Heart left ventricle (tissue), 16 donors: Measurements from ENCODE around the gene KANK3. TPM values are rescaled to one million over a fixed set of nuclear protein-coding genes. Genes with fewer than 3 reads are reported as not detected.
A peak's percentile ranks its signal among the peaks of the same experiment; 100 is the strongest.
"Not testable (repeated sequence)": the region's sequence is repeated elsewhere in the genome, so short reads cannot be mapped to it uniquely, and the experiment has no call there.

ENCODE experiments used
- ATAC-seq, 4 donors: fragments of 200-7000 bp; cut with Tn5 transposase; one replicate each; pipeline ENCODE4 v1.9.1; 2020 to 2022; ENCODE audit warnings: moderate library complexity in 4 of 4, mild to moderate bottlenecking in 3 of 4, moderate number of reproducible peaks in 1 of 4
- DNase-seq, 5 donors: peaks; one replicate each; pipeline ENCODE4 v3.0.0-alpha.2; 2020
- H3K27ac ChIP-seq, 12 donors: fragments of 200-600 bp; sonication (generic) in 4 of 12; one replicate each; pipeline versions ENCODE4 v1.5.0 to v1.8.0; 2016 to 2022; ENCODE audit warnings: mild to moderate bottlenecking in 2 of 12
- H3K27me3 ChIP-seq, 9 donors: fragments of 200-600 bp; sonication (generic) in 2 of 9; one replicate each; pipeline versions ENCODE4 v1.5.1 to v1.8.0; 2016 to 2022; ENCODE audit warnings: mild to moderate bottlenecking in 3 of 9
- H3K36me3 ChIP-seq, 9 donors: fragments of 200-600 bp; sonication (generic) in 2 of 9; one replicate each; pipeline versions ENCODE4 v1.5.0 to v1.8.0; 2018 to 2022; ENCODE audit warnings: mild to moderate bottlenecking in 2 of 9
- H3K4me1 ChIP-seq, 12 donors: fragments of 200-600 bp; sonication (generic) in 4 of 12; one replicate each; pipeline versions ENCODE4 v1.5.0 to v1.8.0; 2016 to 2022; ENCODE audit warnings: mild to moderate bottlenecking in 3 of 12
- H3K4me3 ChIP-seq, 12 donors: fragments of 200-600 bp; sonication (generic) in 4 of 12; one replicate each; pipeline versions ENCODE4 v1.5.0 to v1.8.0; 2017 to 2022; ENCODE audit warnings: mild to moderate bottlenecking in 9 of 12, moderate library complexity in 4 of 12
- H3K9me3 ChIP-seq, 12 donors: fragments of 200-600 bp; sonication (generic) in 4 of 12; one replicate each; pipeline versions ENCODE4 v1.5.0 to v1.8.0; 2016 to 2022; ENCODE audit warnings: mild to moderate bottlenecking in 1 of 12
- CTCF ChIP-seq, 12 donors: fragments of 200-600 bp; sonication (generic) in 4 of 12; IDR thresholded peaks; one replicate each; pipeline versions ENCODE4 v1.5.0 to v1.8.0; 2018 to 2022; ENCODE audit warnings: antibody characterized with exemption in 12 of 12, mild to moderate bottlenecking in 5 of 12
- POLR2A ChIP-seq, 2 donors: fragments of 450-650 bp; IDR thresholded peaks; one replicate each; pipeline ENCODE4 v1.6.1; 2017; ENCODE audit warnings: antibody characterized with exemption in 2 of 2, mild to moderate bottlenecking in 2 of 2, moderate library complexity in 2 of 2
- WGBS, 4 donors: extraction: QIAGEN DNeasy Blood & Tissue Kit in 2 of 4; methylation state at CpG; one replicate each; pipeline versions ENCODE4 v1.1.5 to v1.1.7; 2013 to 2018; 5-methylcytosine and 5-hydroxymethylcytosine counted together
- intact Hi-C, 10 donors: fragments of 100-400 bp; cut with DNase I; formaldehyde crosslinking; loops; one replicate each; pipeline versions ENCODE4 v1.11.1 to v1.14.2; 2022
- microRNA-seq, 4 donors: library from miRNA; unstranded; fragments of <30 nt; microRNA quantifications; one replicate each; pipeline versions ENCODE4 to v1.2.0, GENCODE V29; 2017 to 2020
- polyA plus RNA-seq, 2 donors: library from polyadenylated mRNA; stranded (reverse); fragments of 200-250 nt; gene quantifications; one replicate each; pipeline ENCODE4 v1.2.3, GENCODE V29; 2013
- total RNA-seq, 9 donors: library from RNA; depleted of rRNA in 2 of 9; stranded (reverse); fragments of >200 nt in 2 of 9; fragmentation: NEBNext Ultra II Directional in 3 of 9; extraction: Animal tissue kit (Norgen Biotek cat#: 25700) in 3 of 9; gene quantifications; one replicate each; pipeline versions ENCODE4 v1.1.0 to v1.2.4, GENCODE V29; 2016 to 2023
- donor health status: ischemic (EF 13 %, LVEDD 7.1; RV severe dilation, severe dysfunction).
- donor health status: healthy with polysubstance abuse.
- donor health status: DM: no; HTN: yes; CAD: no.
- donor health status: DM: no; HTN: no; CAD: no.
- donor health status: ischemic (EF 25% LVEDD 6.9; RV normal size, moderate dysfunction).
- donor health status: ischemic (EF 25% LVEDD 5.7; RV mildly dilated, moderate dysfunction).
- donor health status: healthy.
- donor health status: DM: yes; HTN: yes; CAD: no.
- donor health status: ischemic (EF 35%, LVEDD 5.7; RV mildly dilated, moderate dysfunction).
- donor health status: nonischemic (EF 11% LVEDD 7.7; RV severe dilation, severe dysfunction).
- donor health status: DM: yes; HTN: yes; CAD: no.
- donor health status: PGD.
- donor health status: ischemic (EF 29% LVEDD 5.4; RV normal size, mild dysfunction).
- donor health status: nonischemic (EF 23%, LVEDD 6.1; RV moderate dilation, normal function).

Gene KANK3
- total and polyA plus RNA-seq, 11 donors = 12.3 to 33.6 (median 16.9) TPM

GRCh38 chr19:8302357-8302691, 40.7 kb downstream of the KANK3 start:
- peaks cover 0 to 25% (median 10%) of the 10 kb centered on the region in 12 donors for H3K4me1 ChIP-seq
- intact Hi-C loops = no loop called here
- WGBS, 4 donors = 15 to 34% (median 25%) methylated on average over 4 to 11 of the region's 11 CpGs
- peak overlapping the region in 1 of 12 donors; percentile 28 for H3K27ac ChIP-seq
- no peaks in the 10 kb centered on the region for H3K9me3 ChIP-seq
- ATAC-seq (peak; percentile 73 to 89 (median 82)), DNase-seq (peak; percentile 58 to 86 (median 76))
- H3K36me3 ChIP-seq = peaks cover 0 to 12% (median 0%) of the 10 kb centered on the region in 9 donors
- no peak overlapping the region for H3K4me3 ChIP-seq
- no peaks in the 10 kb centered on the region for H3K27me3 ChIP-seq
- TF ChIP-seq POLR2A (IDR thresholded peaks at IDR 0.05) (no peak), CTCF (IDR thresholded peaks at IDR 0.05) (no peak)

GRCh38 chr19:8291337-8291736, 51.7 kb downstream of the KANK3 start:
- H3K4me1 ChIP-seq, H3K27me3 ChIP-seq, H3K27ac ChIP-seq, H3K36me3 ChIP-seq, H3K4me3 ChIP-seq, H3K9me3 ChIP-seq, DNase-seq, intact Hi-C loops: not testable (repeated sequence)
- peak; percentile 47 to 76 (median 72) for ATAC-seq
- no CpG with 5 or more reads among the region's 9 CpGs for WGBS, 4 donors

DNA sequence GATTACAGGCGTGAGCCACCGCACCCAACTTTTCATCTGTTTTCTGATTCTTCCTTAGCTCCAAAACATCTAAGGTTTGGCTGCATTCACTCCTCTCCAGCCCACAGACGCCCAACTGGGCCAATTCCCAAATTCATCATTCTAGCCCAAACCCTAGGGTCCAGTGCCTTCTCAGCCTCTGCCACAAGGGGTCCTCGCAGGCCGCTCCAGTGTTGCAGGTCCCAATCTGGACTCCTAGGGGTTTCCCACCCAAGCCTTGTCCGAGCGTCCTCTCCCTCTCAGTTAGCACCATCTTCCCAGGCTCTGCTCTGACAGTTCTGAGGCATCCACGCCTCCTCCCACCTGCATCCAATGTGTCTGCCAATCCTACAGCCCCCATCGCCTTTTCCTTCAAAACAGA, 66.6 kb downstream of the KANK3 start:
- intact Hi-C loops, H3K9me3 ChIP-seq, H3K36me3 ChIP-seq, DNase-seq, H3K4me3 ChIP-seq, H3K27ac ChIP-seq, H3K27me3 ChIP-seq, H3K4me1 ChIP-seq: not testable (repeated sequence)
- ATAC-seq = peak in 3 of 4 donors; percentile 64 to 76 (median 73)
- WGBS, 4 donors = no CpG with 5 or more reads among the region's 9 CpGs

Small RNAs within 50 kb of the gene (microRNA-seq; reads per million reads assigned to microRNA genes)
- gene MIR4999 = 0.60 to 10.4 (median 7.0) reads per million in 4 donors

Other genes with a start within 250 kb of the KANK3 start
- gene FBN3, start 193.7 kb downstream of the KANK3 start, total RNA-seq = under 1 TPM in 1 of 9 donors, not detected in 8; 0.32 TPM
- not detected for gene FBN3, start 193.7 kb downstream of the KANK3 start, polyA plus RNA-seq
- 10 to 100 TPM; 13.6 to 25.6 (median 20.6) TPM for gene CERS4, start 133.9 kb downstream of the KANK3 start, total RNA-seq
- 10 to 100 TPM; 11.1 to 37.7 TPM for gene CERS4, start 133.9 kb downstream of the KANK3 start, polyA plus RNA-seq
- gene CD320, start 34.9 kb downstream of the KANK3 start, total RNA-seq = 10 to 100 TPM; 17.7 to 74.8 (median 35.7) TPM
- 10 to 100 TPM; 37.8 to 70.5 TPM for gene CD320, start 34.9 kb downstream of the KANK3 start, polyA plus RNA-seq
- gene NDUFA7, start 21.9 kb downstream of the KANK3 start, total RNA-seq = 100 to 1,000 TPM in 4 of 9 donors, 10 to 100 TPM in 5; 74.5 to 179 (median 93.6) TPM
- 100 to 1,000 TPM; 168 to 393 TPM for gene NDUFA7, start 21.9 kb downstream of the KANK3 start, polyA plus RNA-seq
- gene RPS28, start 21.8 kb downstream of the KANK3 start, total RNA-seq = 1,000 to 10,000 TPM in 6 of 9 donors, 100 to 1,000 TPM in 3; 271 to 1,278 (median 1,186) TPM
- 100 to 1,000 TPM; 410 to 899 TPM for gene RPS28, start 21.8 kb downstream of the KANK3 start, polyA plus RNA-seq
- 100 to 1,000 TPM in 1 of 9 donors, 10 to 100 TPM in 4, 1 to 10 TPM in 4; 2.4 to 117 (median 10.8) TPM for gene ANGPTL4, start 20.9 kb upstream of the KANK3 start, total RNA-seq
- 10 to 100 TPM in 1 of 2 donors, 1 to 10 TPM in 1; 9.4 to 13.6 TPM for gene ANGPTL4, start 20.9 kb upstream of the KANK3 start, polyA plus RNA-seq
- gene RAB11B, start 47.1 kb upstream of the KANK3 start, total RNA-seq = 100 to 1,000 TPM in 8 of 9 donors, 10 to 100 TPM in 1; 56.4 to 159 (median 141) TPM
- 100 to 1,000 TPM; 124 to 126 TPM for gene RAB11B, start 47.1 kb upstream of the KANK3 start, polyA plus RNA-seq
- 100 to 1,000 TPM in 4 of 9 donors, 10 to 100 TPM in 5; 67.2 to 308 (median 93.7) TPM for gene MARCHF2, start 70.0 kb upstream of the KANK3 start, total RNA-seq
- 10 to 100 TPM; 50.7 to 70.3 TPM for gene MARCHF2, start 70.0 kb upstream of the KANK3 start, polyA plus RNA-seq
- 100 to 1,000 TPM in 3 of 9 donors, 10 to 100 TPM in 6; 46.7 to 111 (median 95.3) TPM for gene HNRNPM, start 101.7 kb upstream of the KANK3 start, total RNA-seq
- 100 to 1,000 TPM in 1 of 2 donors, 10 to 100 TPM in 1; 43.4 to 183 TPM for gene HNRNPM, start 101.7 kb upstream of the KANK3 start, polyA plus RNA-seq
- 1 to 10 TPM in 2 of 9 donors, under 1 TPM in 6, not detected in 1; 0.23 to 9.9 (median 0.53) TPM for gene PRAM1, start 159.4 kb upstream of the KANK3 start, total RNA-seq
- under 1 TPM; 0.53 to 0.72 TPM for gene PRAM1, start 159.4 kb upstream of the KANK3 start, polyA plus RNA-seq
- 10 to 100 TPM in 7 of 9 donors, 1 to 10 TPM in 2; 5.6 to 17.2 (median 13.7) TPM for gene ZNF414, start 170.9 kb upstream of the KANK3 start, total RNA-seq
- 10 to 100 TPM; 20.1 to 26.6 TPM for gene ZNF414, start 170.9 kb upstream of the KANK3 start, polyA plus RNA-seq
- 10 to 100 TPM in 2 of 9 donors, 1 to 10 TPM in 7; 1.8 to 56.6 (median 5.0) TPM for gene MYO1F, start 234.2 kb upstream of the KANK3 start, total RNA-seq
- 1 to 10 TPM; 4.2 to 4.7 TPM for gene MYO1F, start 234.2 kb upstream of the KANK3 start, polyA plus RNA-seq